ENCODE data around the gene ADAM19. TPM values are rescaled to one million over a fixed set of nuclear protein-coding genes. Genes with fewer than 3 reads are reported as not detected.
A peak's percentile ranks its signal among the peaks of the same experiment; 100 is the strongest.

ADAM19 gene
- total and polyA plus RNA-seq, 2 donors from 2014 or later: 0.88 to 9.2 TPM

GRCh38 chr5:157544623-157544989, 31.0 kb downstream of the ADAM19 start:
- no peaks in the 10 kb centered on the region for H3K36me3 ChIP-seq (ENCODE audit: control insufficient read depth in 2 of 3, insufficient read depth in 3 of 3, low read length in 3 of 3)
- peak overlapping the region in 1 of 2 donors; percentile 20 for H3K27ac ChIP-seq (ENCODE audit: low read depth in 2 of 2, low read length in 2 of 2)
- intact Hi-C loops (cut with DNase I): no loop called here
- no peak for DNase-seq
- H3K4me3 ChIP-seq (ENCODE audit: low read length in 3 of 3): no peak overlapping the region
- no peak for FAIRE-seq
- H3K27me3 ChIP-seq (ENCODE audit: control insufficient read depth, insufficient read depth, low read length): no peaks in the 10 kb centered on the region
- no peaks in the 10 kb centered on the region for H3K9me3 ChIP-seq (ENCODE audit: control insufficient read depth in 2 of 3, insufficient read depth in 1 of 3, low read length in 3 of 3)
- no peak for TF ChIP-seq CTCF (IDR thresholded peaks at IDR 0.05; ENCODE audit: borderline replicate concordance, extremely low read depth, insufficient read depth)
- H3K9ac ChIP-seq (ENCODE audit: low read length in 3 of 3): no peak overlapping the region
- H3K4me1 ChIP-seq (ENCODE audit: control insufficient read depth in 2 of 3, insufficient read depth in 2 of 3, low read depth in 1 of 3, low read length in 3 of 3): peaks cover 5 to 16% (median 14%) of the 10 kb centered on the region in 3 donors

DNA sequence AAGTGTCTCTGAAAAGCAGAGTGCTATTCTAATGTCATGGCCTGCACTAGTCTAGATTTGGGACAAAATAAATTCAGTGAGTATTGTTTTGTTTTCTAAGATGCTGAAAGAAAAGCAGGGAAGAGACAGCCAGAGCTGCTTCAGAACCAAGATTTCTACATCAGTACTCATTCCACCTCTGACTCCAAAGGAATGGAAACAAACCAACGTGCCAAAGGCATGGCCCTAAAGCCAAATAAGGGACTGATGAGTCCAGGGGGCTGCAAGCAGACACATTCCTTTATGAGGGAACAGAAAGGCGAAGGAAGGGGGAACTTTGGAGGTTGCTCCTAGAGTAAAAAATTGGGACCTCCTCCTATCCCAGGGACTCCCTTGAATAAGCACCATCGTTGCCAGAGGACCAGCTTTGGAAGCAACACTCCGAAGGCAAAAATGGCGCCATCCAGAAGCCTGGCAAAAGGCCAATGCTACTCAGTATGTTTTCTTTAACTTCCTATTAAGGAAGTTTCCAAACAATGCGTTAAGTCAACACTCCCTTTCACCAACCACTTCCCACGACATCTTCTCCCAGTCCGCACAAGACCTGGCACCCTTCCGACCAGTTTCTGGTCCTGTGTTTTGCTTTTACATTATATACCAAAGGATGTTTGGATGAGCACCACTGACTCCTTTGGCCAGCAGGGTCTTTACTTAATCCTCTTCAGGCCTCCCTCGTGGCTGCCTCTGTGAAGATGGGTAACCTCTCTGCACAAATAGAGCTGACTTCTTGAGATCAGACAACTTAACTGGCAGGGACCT, 31.6 kb downstream of the ADAM19 start:
- FAIRE-seq: no peak
- Histone ChIP-seq H3K4me1 (ENCODE audit: control insufficient read depth in 2 of 3, insufficient read depth in 2 of 3, low read depth in 1 of 3, low read length in 3 of 3) (peaks cover 5 to 16% (median 14%) of the 10 kb centered on the region in 3 donors), H3K27me3 (ENCODE audit: control insufficient read depth, insufficient read depth, low read length) (no peaks in the 10 kb centered on the region), H3K9ac (ENCODE audit: low read length in 3 of 3) (no peak overlapping the region), H3K27ac (ENCODE audit: low read depth in 2 of 2, low read length in 2 of 2) (peak overlapping the region; percentile 5 to 20), H3K36me3 (ENCODE audit: control insufficient read depth in 2 of 3, insufficient read depth in 3 of 3, low read length in 3 of 3) (no peaks in the 10 kb centered on the region), H3K9me3 (ENCODE audit: control insufficient read depth in 2 of 3, insufficient read depth in 1 of 3, low read length in 3 of 3) (no peaks in the 10 kb centered on the region), H3K4me3 (ENCODE audit: low read length in 3 of 3) (no peak overlapping the region)
- DNase-seq: peak in 1 of 5 donors; percentile 60
- TF ChIP-seq CTCF (IDR thresholded peaks at IDR 0.05; ENCODE audit: borderline replicate concordance, extremely low read depth, insufficient read depth): no peak
- intact Hi-C loops (cut with DNase I): no loop called here

GRCh38 chr5:157542282-157543000, 33.1 kb downstream of the ADAM19 start:
- H3K27me3 ChIP-seq (ENCODE audit: control insufficient read depth, insufficient read depth, low read length): no peaks in the 10 kb centered on the region
- peak overlapping the region in 1 of 2 donors; percentile 34 for H3K27ac ChIP-seq (ENCODE audit: low read depth in 2 of 2, low read length in 2 of 2)
- intact Hi-C loops (cut with DNase I): no loop called here
- no peak for TF ChIP-seq CTCF (IDR thresholded peaks at IDR 0.05; ENCODE audit: borderline replicate concordance, extremely low read depth, insufficient read depth)
- H3K36me3 ChIP-seq (ENCODE audit: control insufficient read depth in 2 of 3, insufficient read depth in 3 of 3, low read length in 3 of 3): no peaks in the 10 kb centered on the region
- peaks cover 5 to 16% (median 7%) of the 10 kb centered on the region in 3 donors for H3K4me1 ChIP-seq (ENCODE audit: control insufficient read depth in 2 of 3, insufficient read depth in 2 of 3, low read depth in 1 of 3, low read length in 3 of 3)
- no peak overlapping the region for H3K4me3 ChIP-seq (ENCODE audit: low read length in 3 of 3)
- FAIRE-seq (no peak), DNase-seq (peak in 1 of 5 donors; percentile 54)
- H3K9ac ChIP-seq (ENCODE audit: low read length in 3 of 3): no peak overlapping the region
- no peaks in the 10 kb centered on the region for H3K9me3 ChIP-seq (ENCODE audit: control insufficient read depth in 2 of 3, insufficient read depth in 1 of 3, low read length in 3 of 3)
